ENCODE data around the gene MAEA. TPM values are rescaled to one million over a fixed set of nuclear protein-coding genes. Genes with fewer than 3 reads are reported as not detected.

The MAEA gene
- total and polyA plus RNA-seq, 4 donors = 20.9 to 33.9 (median 29.8) TPM

- WGBS = 93% methylated on average over 49 of the region's 49 CpGs
- H3K9ac ChIP-seq (ENCODE audit: low read depth in 1 of 2, low read length in 2 of 2) = no peak overlapping the region
- peaks cover 5 to 27% (median 17%) of the 10 kb centered on the region in 4 donors for H3K36me3 ChIP-seq (ENCODE audit: control insufficient read depth in 4 of 4, insufficient read depth in 3 of 4, low read depth in 1 of 4, low read length in 3 of 4)
- H3K27ac ChIP-seq (ENCODE audit: low read depth in 1 of 2, low read length in 2 of 2) = no peak overlapping the region
- H3K4me3 ChIP-seq (ENCODE audit: low read depth in 1 of 3, low read length in 3 of 3) = no peak overlapping the region
- H3K27me3 ChIP-seq (ENCODE audit: control insufficient read depth in 4 of 4, insufficient read depth in 4 of 4, low read length in 3 of 4) = no peaks in the 10 kb centered on the region
- no peak for DNase-seq (ENCODE audit: low spot score)
- no peak for TF ChIP-seq HNF4A (conservative IDR thresholded peaks at IDR 0.05)
- no peak for TF ChIP-seq REST (IDR thresholded peaks at IDR 0.05)
- no peak for TF ChIP-seq RAD21 (IDR thresholded peaks at IDR 0.05)
- TF ChIP-seq RXRA (IDR thresholded peaks at IDR 0.05) = no peak
- TF ChIP-seq ATF3 (IDR thresholded peaks at IDR 0.05) = no peak
- no peak for TF ChIP-seq GABPA (IDR thresholded peaks at IDR 0.05 in 1 of 2, conservative IDR thresholded peaks at IDR 0.05 in 1 of 2)
- TF ChIP-seq HNF4G (IDR thresholded peaks at IDR 0.05) = no peak
- TF ChIP-seq MAX (IDR thresholded peaks at IDR 0.05) = no peak
- no peak for TF ChIP-seq SP1 (IDR thresholded peaks at IDR 0.05)
- no peak for TF ChIP-seq ZBTB33 (IDR thresholded peaks at IDR 0.05)
- TF ChIP-seq TAF1 (conservative IDR thresholded peaks at IDR 0.05) = no peak
- no peak for TF ChIP-seq YY1 (IDR thresholded peaks at IDR 0.05)
- no peak for TF ChIP-seq NR2F2 (IDR thresholded peaks at IDR 0.05)
- TF ChIP-seq JUND (IDR thresholded peaks at IDR 0.05) = no peak
- H3K9me3 ChIP-seq (ENCODE audit: control insufficient read depth in 4 of 4, low read length in 3 of 4) = no peaks in the 10 kb centered on the region
- H3K4me1 ChIP-seq (ENCODE audit: control insufficient read depth in 4 of 4, insufficient read depth in 4 of 4, low read length in 3 of 4) = peaks cover 0 to 35% (median 20%) of the 10 kb centered on the region in 4 donors
These were observed 21.3 kb downstream of the MAEA start for GRCh38 chr4:1310796-1311631.

- no peaks in the 10 kb centered on the region for H3K27me3 ChIP-seq (ENCODE audit: control insufficient read depth in 4 of 4, insufficient read depth in 4 of 4, low read length in 3 of 4)
- WGBS = 96% methylated on average over 20 of the region's 20 CpGs
- H3K36me3 ChIP-seq (ENCODE audit: control insufficient read depth in 4 of 4, insufficient read depth in 3 of 4, low read depth in 1 of 4, low read length in 3 of 4) = peaks cover 8 to 40% (median 27%) of the 10 kb centered on the region in 4 donors
- H3K9ac ChIP-seq (ENCODE audit: low read depth in 1 of 2, low read length in 2 of 2) = no peak overlapping the region
- H3K4me1 ChIP-seq (ENCODE audit: control insufficient read depth in 4 of 4, insufficient read depth in 4 of 4, low read length in 3 of 4) = peaks cover 0 to 30% (median 20%) of the 10 kb centered on the region in 4 donors
- H3K9me3 ChIP-seq (ENCODE audit: control insufficient read depth in 4 of 4, low read length in 3 of 4) = no peaks in the 10 kb centered on the region
- no peak overlapping the region for H3K4me3 ChIP-seq (ENCODE audit: low read depth in 1 of 3, low read length in 3 of 3)
- no peak overlapping the region for H3K27ac ChIP-seq (ENCODE audit: low read depth in 1 of 2, low read length in 2 of 2)
- no peak for TF ChIP-seq TAF1 (conservative IDR thresholded peaks at IDR 0.05)
- no peak for TF ChIP-seq FOXA1 (IDR thresholded peaks at IDR 0.05)
- no peak for TF ChIP-seq JUND (IDR thresholded peaks at IDR 0.05)
- TF ChIP-seq SP1 (IDR thresholded peaks at IDR 0.05) = no peak
- no peak for TF ChIP-seq YY1 (IDR thresholded peaks at IDR 0.05)
- TF ChIP-seq REST (IDR thresholded peaks at IDR 0.05) = no peak
- TF ChIP-seq FOXA2 (IDR thresholded peaks at IDR 0.05) = no peak
- no peak for TF ChIP-seq HNF4A (conservative IDR thresholded peaks at IDR 0.05)
- TF ChIP-seq RXRA (IDR thresholded peaks at IDR 0.05) = no peak
- no peak for TF ChIP-seq ZBTB33 (IDR thresholded peaks at IDR 0.05)
- DNase-seq (ENCODE audit: low spot score) = no peak
These were observed 23.3 kb downstream of the MAEA start for GRCh38 chr4:1312821-1313640.

Measured in liver (tissue), 9 donors.